Stimulated activated CD4-positive, alpha-beta T cell treated with anti-CD3 and anti-CD28 coated beads, Interleukin-2, amount 100 ng/mL, for 4 hours (primary cell): ENCODE measurements around the gene PCNT.
"Not testable (repeated sequence)": the region's sequence is repeated elsewhere in the genome, so short reads cannot be mapped to it uniquely, and the experiment has no call there.

Experiments
- DNase-seq: peaks from one replicate; pipeline ENCODE4 v3.0.0-alpha.2; 2020; ENCODE audit warnings: low read depth

The PCNT gene

GRCh38 chr21:46385846-46386733, 62.1 kb downstream of the PCNT start:
- no peak for DNase-seq

GRCh38 chr21:46386734-46387088, 62.8 kb downstream of the PCNT start:
- DNase-seq: no peak

GRCh38 chr21:46388206-46388880, 64.4 kb downstream of the PCNT start:
- DNase-seq: no peak

GRCh38 chr21:46388896-46389295, 64.9 kb downstream of the PCNT start:
- DNase-seq: no peak

GRCh38 chr21:46390603-46391545, 66.9 kb downstream of the PCNT start:
- DNase-seq: no peak

GRCh38 chr21:46391773-46392172, 67.8 kb downstream of the PCNT start:
- no peak for DNase-seq

GRCh38 chr21:46392921-46393320, 69.0 kb downstream of the PCNT start:
- DNase-seq: no peak

GRCh38 chr21:46393451-46393940, 69.5 kb downstream of the PCNT start:
- no peak for DNase-seq

- DNase-seq: no peak
These were observed 70.1 kb downstream of the PCNT start for GRCh38 chr21:46393941-46394594.

GRCh38 chr21:46394595-46395104, 70.7 kb downstream of the PCNT start:
- no peak for DNase-seq

GRCh38 chr21:46397211-46397905, 73.4 kb downstream of the PCNT start:
- DNase-seq: no peak

GRCh38 chr21:46397993-46398392, 74.0 kb downstream of the PCNT start:
- no peak for DNase-seq

GRCh38 chr21:46399129-46399528, 75.2 kb downstream of the PCNT start:
- no peak for DNase-seq

- no peak for DNase-seq
These were observed 75.7 kb downstream of the PCNT start for GRCh38 chr21:46399686-46400085.

- no peak for DNase-seq
These were observed 77.4 kb downstream of the PCNT start for GRCh38 chr21:46401186-46401910.

- DNase-seq: no peak
These were observed 78.5 kb downstream of the PCNT start for GRCh38 chr21:46402421-46402820.

- not testable (repeated sequence) for DNase-seq
These were observed 79.4 kb downstream of the PCNT start for GRCh38 chr21:46403234-46403811.

GRCh38 chr21:46404306-46404705, 80.3 kb downstream of the PCNT start:
- no peak for DNase-seq

- no peak for DNase-seq
These were observed 82.0 kb downstream of the PCNT start for GRCh38 chr21:46406001-46406400.
